Measurements from ENCODE around the gene SORL1.
"Not testable (repeated sequence)": the region's sequence is repeated elsewhere in the genome, so short reads cannot be mapped to it uniquely, and the experiment has no call there.

SORL1 gene

GRCh38 chr11:121563900-121564822, 112.0 kb downstream of the SORL1 start:
- DNase-seq (ENCODE audit: low read depth): no peak

GRCh38 chr11:121564948-121565684, 113.0 kb downstream of the SORL1 start:
- no peak for DNase-seq (ENCODE audit: low read depth)

GRCh38 chr11:121566279-121567168, 114.4 kb downstream of the SORL1 start:
- no peak for DNase-seq (ENCODE audit: low read depth)

DNA sequence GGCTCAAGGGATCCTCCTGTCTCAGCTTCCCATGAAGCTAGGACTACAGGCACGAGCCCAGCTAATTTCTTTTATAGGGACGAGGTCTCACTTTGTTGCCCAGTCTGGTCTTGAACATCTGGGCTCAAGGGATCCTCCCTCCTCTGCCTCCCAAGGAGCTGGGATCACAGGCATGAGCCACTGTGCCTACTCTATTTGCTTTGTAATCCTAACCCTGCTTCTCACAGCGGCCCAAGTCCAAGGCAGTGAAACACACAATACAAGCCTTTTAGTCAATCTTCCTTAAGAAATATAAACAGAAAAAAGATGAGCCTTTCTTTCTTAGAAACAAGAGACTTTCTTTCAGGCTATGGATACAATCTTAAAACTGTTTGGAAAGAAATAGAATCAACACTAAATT, 115.9 kb downstream of the SORL1 start:
- DNase-seq (ENCODE audit: low read depth): no peak

GRCh38 chr11:121569332-121570299, 117.5 kb downstream of the SORL1 start:
- not testable (repeated sequence) for DNase-seq (ENCODE audit: low read depth)

GRCh38 chr11:121570453-121570852, 118.3 kb downstream of the SORL1 start:
- no peak for DNase-seq (ENCODE audit: low read depth)

DNA sequence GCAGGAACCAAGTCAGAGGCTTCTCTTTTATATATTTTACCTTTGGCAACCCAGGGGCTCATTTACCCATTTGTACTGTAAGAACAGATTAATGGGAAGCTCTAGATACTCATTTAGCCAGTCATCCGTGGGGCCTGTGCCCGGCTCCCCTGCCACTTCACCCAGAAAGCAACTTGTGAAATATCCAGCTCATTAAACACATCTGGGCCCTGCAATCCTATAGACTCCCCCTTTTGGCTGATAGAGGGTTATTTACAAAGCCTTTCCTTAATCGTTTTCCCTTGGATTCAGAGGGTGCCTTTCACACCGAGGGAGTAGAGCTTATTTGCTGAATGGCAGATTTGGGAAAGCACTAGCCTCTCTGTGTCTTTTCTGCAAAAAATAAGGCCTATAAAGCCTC, 119.4 kb downstream of the SORL1 start:
- DNase-seq (ENCODE audit: low read depth): no peak

GRCh38 chr11:121572571-121573059, 120.5 kb downstream of the SORL1 start:
- no peak for DNase-seq (ENCODE audit: low read depth)

DNA sequence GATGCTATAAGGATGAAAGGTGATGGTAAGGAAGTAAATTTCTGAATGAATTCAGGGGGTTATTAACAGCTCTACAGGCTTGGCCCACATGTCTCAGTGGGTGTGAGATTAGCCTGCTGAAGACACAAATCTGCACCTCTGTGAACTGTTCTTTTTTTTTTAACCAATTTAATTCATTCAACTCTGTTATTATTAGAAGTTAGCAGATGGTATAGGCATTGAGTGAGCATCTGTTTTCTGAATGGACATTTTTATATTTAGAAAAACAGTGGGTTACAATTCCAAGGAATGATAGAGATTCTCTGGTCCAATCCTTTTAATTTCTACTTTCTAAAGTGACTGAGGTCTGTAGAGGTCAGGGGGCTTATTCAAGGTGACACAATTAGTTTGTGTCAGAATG, 122.7 kb downstream of the SORL1 start:
- no peak for DNase-seq (ENCODE audit: low read depth)

DNA sequence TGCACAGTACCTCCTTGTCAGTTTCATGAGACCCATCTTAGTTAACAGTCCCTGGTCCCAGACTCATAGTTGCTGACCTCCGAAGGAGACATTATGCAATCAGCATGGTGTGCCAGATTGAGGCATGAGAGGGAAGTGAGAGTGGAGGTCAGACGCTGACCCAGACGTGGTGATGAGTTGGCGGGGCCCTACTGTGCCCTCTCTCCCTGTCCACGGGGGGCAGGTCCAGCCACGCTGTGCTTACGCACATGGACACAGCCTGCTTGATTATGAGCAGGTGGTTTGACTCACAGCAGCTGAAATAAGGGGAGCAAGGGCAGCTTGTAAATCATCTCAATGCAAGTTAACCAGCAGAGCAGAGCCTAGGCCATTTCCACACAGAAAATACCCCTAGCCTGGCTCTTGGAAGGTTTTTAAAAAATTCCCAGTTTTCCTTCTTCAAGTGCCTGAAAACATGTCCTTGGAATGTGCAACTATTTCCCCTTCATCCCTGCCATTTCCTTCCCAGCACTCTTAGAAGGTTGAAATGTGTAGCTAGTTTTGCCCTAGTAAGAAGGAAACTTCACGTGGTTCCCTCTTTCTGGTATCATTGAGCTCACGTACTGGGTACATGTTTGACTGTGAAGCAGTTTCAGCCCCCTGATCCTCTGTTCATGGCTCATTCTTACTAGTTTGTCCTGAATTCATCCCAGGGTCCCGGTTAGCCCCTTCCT, 123.3 kb downstream of the SORL1 start:
- DNase-seq (ENCODE audit: low read depth): no peak

DNA sequence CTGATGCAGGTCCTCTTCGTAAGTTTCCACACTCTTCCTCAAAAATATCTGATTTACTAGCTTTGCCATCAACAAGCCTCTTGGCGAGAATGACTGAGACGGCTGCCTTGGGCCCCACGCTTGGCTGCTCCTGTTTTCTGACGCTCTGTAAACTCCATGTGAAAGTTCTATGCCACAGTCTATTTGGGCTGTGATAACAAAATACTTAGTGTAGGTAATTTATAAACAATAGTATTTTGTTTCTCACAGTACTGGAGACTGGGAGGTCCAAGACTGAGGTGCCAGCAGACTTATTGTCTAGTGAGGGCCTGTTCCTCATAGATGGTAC, 123.8 kb downstream of the SORL1 start:
- no peak for DNase-seq (ENCODE audit: low read depth)

DNA sequence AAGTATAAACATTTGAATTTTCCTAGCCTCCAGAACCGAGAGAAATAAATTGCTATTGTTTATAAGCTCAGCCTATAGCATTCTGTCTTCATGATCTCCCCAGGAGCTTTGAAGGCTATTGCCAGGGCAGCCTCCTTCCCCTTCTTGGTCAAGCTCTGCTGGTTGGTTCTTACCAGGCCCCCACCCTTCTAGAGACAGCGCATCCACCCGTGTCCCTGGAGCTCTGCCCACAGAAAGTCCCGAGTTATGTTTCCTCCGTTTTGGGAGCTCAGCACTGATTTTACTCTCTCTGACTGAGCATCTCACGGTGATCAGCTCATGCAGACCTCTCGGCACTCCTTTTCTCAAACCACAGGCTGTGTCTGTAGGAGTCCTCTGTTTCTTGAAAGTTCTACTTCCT, 124.4 kb downstream of the SORL1 start:
- DNase-seq (ENCODE audit: low read depth): no peak

- no peak for DNase-seq (ENCODE audit: low read depth)
Observed at GRCh38 chr11:121577106-121577848, 125.2 kb downstream of the SORL1 start.

- no peak for DNase-seq (ENCODE audit: low read depth)
Observed at GRCh38 chr11:121578251-121578976, 126.3 kb downstream of the SORL1 start.

DNA sequence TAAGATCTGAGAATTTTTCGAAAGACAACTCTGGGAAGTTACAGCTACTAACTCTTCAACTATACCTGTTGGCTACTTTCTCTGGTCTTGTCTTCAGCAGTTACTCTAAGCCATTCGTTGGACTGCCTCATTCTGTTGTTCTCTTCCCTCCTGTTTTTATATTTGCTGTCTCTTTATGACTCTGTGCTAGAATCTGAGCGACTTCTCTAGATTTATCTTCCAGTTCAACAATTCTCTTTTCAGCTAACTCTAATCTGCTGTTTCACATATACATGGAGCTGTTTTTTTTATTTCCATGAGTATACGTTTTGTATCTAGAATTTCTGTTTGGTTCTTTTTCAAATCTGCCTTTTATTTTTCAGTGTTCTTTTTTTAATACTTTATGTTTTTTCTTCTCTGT, 128.0 kb downstream of the SORL1 start:
- no peak for DNase-seq (ENCODE audit: low read depth)

DNA sequence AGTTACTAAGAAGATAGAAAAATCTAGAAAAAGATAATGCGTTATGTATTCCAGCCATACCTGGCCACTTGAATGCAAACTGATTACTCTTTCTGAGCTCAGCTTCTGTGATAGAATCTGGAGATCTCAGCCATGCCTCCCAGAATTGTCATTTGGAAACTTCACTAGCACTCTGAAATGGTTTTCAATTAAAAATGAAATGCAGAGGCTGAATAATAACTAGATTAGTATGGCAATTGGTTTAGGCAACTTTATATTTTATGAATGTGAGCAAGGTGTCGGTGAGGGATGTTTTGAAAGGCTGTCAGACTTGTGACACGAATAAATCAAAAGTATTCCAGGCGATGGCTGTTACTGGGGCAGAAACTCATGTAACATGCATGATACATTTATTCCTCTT, 129.5 kb downstream of the SORL1 start:
- no peak for DNase-seq (ENCODE audit: low read depth)

- no peak for DNase-seq (ENCODE audit: low read depth)
Observed at GRCh38 chr11:121582296-121582695, 130.2 kb downstream of the SORL1 start.

DNA sequence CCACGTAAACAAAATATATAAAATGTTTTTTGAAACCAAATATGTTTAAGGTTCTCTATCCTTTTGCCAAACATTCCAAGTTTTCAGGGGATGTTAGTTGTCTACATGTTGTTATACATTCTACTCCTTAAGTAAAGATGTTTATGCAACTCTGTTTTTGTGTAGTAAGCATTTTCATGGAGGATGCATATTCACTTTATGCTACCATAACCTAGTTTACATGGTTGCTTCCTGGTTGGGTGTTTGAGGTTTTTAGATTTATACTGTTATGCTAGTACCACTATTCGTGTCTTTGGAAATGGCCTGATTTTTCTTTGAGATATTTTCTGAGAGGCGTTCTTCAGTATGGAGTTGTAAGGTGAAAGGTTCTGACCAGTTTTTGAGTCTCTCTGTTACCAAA, 131.7 kb downstream of the SORL1 start:
- DNase-seq (ENCODE audit: low read depth): no peak

DNA sequence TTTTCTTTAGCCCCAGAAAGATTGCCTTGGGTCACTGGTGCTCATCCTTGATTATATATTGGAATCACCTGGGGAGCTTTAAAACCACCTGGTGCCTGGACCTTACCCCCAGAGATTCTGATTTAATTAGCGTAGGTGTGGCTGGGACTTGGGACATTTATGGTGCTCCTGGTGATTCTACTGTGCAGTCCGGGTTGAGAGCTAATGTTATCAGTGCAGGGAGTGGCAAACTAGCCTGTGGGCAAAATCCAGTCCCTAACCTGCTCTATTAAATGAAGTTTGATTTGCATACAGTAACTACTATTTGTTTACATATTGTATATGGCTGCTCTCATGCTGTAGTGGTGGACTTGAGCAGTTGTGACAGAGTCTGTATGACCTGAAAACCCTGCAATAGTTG, 134.6 kb downstream of the SORL1 start:
- no peak for DNase-seq (ENCODE audit: low read depth)

All from stimulated activated CD4-positive, alpha-beta T cell treated with anti-CD3 and anti-CD28 coated beads, Interleukin-2, amount 100 ng/mL, for 4 hours (primary cell).